ENCODE data around the gene RNF6.
"Not testable (repeated sequence)": the region's sequence is repeated elsewhere in the genome, so short reads cannot be mapped to it uniquely, and the experiment has no call there.

RNF6 gene

DNA sequence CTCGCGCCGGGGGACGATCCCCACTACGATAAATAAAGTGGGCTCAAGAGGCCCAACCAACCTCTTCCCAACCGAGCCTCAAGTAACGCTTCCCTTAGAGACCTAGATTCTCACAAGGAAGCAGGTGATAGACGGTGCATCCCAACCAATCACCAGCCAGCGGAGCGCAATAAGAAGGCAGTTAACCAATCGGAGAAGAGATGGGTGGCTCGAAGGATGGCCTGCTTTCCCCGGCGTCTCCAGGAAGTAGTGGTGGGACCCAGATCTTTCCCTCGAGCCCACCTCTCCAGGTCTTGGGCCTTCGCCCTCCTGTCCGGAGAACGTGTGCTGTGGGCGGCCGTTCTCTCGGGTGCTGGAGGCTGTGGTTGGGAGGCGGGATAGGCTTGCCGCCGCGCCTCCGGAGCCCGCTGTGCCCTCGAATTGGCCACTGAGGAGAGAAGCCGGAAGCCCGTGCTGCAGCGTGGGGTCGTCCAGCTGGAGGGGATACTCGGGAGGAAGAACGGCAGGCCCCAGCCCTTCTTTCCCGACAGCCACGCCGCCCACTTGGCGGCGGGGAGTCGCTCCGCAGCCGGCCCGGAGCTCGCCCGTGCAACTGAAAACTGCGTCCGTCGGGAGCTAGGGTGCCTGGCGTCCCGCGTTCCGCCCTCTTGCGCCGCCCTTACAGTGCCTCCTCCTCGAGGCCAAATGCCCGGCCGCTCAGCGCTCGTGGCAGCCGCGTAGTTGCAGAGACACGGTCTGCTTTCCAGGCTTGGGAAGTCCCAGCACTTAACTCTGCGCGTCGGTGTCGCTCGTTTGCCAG lies at the start of gene RNF6:
RNF6 (minus strand) TSS at position 594 of the 799 bp plus-strand sequence. CDS start 2,665 bp downstream, outside the sequence.
- peak; percentile 91 for DNase-seq

GRCh38 chr13:26270707-26271106 lies 48.6 kb upstream of the RNF6 start:
- no peak for DNase-seq

- no peak for DNase-seq
These were observed 44.2 kb upstream of the RNF6 start for GRCh38 chr13:26266311-26266710.

DNA sequence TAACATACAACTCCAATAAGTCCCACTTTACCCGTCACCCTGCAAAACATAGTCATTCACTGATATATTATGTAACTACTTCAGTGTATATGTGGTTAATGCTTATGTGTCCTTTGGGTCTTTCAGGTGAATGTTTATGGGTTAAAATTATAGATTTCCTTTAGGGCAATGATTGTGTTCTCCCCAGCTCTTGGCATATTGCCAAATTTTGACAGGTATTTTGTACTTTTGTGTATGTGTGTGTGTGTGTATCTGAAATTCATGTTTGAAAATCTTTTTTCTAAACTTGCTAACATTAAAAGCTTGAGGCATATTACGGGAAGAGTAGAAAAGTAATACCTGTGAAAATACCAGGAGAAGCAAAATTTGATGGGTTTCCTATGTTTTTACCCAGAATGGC lies 40.0 kb upstream of the RNF6 start:
- no peak for DNase-seq

DNA sequence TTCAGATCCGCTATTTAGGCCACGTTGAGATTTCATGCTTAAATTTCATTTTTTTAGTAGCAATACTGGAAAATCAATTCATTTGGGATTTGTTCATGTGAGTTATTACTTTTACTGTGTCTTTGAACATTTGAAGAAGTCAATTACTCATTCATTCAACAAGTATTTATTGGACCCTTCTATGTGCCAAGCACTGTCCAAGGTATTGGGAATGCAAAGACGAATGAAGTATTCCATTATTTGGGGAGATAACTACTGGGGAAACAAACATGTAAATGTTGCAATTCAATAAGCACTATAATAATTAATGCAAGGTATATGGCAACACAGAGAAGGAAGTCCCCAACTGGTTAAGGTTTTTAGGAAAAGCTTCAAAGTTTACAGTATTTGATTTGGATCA lies 37.5 kb upstream of the RNF6 start:
- no peak for DNase-seq

- no peak for DNase-seq
These were observed 34.9 kb upstream of the RNF6 start for GRCh38 chr13:26257049-26257448.

DNA sequence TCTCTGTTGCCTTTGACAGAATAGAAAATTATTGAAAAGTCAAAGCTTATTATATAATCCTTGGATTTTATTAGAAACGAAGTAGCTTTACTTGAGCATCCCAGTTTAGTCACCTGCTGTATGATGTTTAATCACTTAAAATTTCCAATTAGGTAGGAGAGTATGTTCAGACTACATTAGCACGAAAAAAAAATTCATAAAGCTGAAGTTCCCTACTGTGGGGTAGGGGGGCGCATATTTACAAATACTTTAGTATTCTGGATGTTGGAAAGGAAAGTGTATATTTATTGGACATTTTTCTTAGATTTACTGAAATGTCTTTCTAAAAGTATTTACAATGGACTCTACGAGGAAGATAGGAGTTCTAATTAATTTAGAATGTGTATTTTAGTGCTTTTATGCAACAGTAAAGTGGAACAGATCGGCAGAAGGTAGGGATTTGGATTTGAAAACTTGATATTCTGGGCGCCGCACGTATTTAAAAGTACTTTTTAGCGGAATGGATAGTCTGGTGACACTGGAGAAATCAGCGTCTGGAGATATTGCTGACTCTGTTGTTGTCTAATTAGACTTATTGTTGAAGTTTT lies 33.7 kb upstream of the RNF6 start:
- DNase-seq, result no peak

GRCh38 chr13:26255115-26255514 lies 33.0 kb upstream of the RNF6 start:
- DNase-seq, result no peak

DNA sequence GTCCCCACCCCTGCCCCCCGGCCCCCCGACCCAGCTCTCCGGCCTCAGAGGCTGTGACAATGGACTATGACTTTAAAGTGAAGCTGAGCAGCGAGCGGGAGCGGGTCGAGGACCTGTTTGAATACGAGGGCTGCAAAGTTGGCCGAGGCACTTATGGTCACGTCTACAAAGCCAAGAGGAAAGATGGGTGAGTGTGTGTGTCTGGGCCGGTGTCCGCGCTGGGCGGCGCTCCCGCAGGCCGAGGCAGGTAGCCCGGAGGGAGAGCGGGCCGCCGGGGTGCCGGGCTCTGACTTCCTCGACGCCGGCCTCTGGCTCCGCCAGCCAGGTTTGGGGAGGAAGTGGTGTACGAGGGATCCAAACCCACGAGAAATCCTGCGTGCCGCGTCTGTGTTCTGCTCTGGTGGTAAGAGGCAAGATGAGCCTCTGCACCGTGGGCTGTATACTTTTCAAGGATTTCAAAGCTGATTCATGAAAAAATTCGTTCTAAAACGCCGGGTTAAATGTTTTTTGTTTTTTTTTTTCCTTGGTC lies 32.5 kb upstream of the RNF6 start:
- no peak for DNase-seq

DNA sequence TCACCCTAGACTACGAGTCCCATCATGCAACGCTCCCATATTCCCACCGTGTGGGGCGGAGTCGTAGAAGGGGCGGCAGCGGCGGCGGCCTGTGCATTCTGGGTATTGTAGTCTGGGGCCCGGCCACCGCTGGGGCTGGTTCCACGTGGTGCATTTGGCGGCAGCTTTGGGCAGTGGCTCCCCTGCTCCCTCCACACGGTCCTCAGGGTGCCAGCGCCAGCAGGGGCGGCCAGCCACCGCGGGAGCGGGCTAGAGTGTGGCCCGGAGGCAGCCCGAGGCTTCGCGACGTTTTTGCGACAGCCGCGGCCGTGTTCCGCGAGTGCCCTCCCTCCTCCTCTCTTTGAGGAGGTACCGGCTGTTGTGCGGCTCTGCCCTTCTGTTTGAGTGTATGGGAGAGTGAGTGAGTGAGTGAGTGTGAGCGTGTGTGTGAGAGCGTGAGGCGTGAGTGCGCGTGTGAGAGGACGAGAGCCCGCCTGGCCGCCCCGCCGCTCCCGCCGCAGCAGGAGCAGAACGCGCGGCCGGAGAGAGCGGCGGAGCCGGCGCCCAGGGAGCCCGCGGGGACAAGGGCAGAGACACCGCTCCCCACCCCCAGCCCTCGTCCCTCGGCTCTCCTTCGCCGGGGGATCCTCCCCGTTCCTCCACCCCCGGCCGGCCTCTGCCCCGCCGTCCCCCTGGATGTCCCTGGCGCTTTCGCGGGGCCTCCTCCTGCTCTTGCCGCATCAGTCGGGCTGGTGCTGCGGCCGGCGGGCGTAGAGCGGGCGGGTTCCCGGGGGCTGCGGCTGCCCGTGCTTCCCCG lies 31.9 kb upstream of the RNF6 start, which contains the start of gene CDK8:
CDK8 (plus strand) TSS at position 343 of the 796 bp plus-strand sequence. CDS start 513 bp downstream, outside the sequence.
- peak; percentile 85 for DNase-seq

GRCh38 chr13:26253262-26253786 lies 31.2 kb upstream of the RNF6 start:
- no peak for DNase-seq

GRCh38 chr13:26252006-26252405 lies 29.9 kb upstream of the RNF6 start:
- not testable (repeated sequence) for DNase-seq

DNA sequence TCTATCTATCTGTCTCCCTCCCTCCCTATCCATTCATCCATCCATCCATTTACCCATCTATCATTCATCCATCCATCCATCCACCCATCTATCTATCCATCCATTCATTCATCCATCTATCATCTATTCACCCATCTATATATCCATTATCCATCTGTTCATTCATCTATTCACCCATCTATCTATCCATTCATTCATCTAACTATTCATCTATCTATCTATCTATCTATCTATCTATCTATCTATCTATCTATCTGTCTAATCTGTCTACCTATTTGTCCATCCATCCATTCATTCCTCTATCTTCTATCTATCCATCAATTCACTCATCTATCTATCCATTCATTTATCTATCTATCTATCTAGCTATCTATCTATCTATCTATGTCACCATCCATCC lies 27.4 kb upstream of the RNF6 start:
- no peak for DNase-seq

DNA sequence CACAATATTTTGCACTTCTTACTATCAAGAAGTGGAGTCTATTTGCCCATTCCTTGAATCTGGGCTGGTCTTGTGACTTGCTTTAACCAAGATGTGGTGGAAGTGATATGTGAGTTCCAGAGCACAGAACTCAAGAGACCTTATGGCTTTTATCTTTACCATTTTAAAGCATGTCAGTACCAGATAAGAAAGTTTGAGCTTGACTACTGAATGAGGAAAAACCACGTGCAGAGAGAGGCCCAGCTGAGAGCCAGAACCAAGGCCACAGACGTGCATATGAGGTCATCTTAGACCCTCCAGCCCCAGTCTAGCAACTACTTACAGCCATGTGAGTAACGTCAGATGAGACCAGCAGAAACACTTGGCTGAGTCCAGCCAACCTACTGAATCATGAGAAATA lies 25.5 kb upstream of the RNF6 start:
- no peak for DNase-seq

GRCh38 chr13:26247011-26247410 lies 24.9 kb upstream of the RNF6 start:
- DNase-seq, result peak; percentile 33

DNA sequence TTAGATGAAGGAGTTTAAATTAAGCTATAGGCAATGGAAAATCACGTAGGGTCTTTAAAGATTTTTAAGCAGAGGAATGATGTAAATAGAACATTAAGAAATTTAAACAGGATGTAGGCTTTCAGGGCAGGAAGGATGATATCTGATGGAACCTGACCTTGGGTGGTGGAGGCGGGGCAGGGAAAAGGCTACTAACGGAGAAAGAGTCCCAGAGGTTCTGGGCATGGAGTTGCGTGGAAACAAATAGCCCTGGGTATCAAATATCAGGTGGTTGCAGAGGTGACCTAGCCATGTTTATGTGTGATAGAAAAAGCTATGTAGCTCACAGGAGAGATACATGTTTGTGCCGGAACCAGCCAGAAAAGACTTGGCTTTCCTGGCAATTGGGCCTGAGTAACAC lies 24.0 kb upstream of the RNF6 start:
- no peak for DNase-seq

GRCh38 chr13:26236296-26236695 lies 14.2 kb upstream of the RNF6 start:
- no peak for DNase-seq

DNA sequence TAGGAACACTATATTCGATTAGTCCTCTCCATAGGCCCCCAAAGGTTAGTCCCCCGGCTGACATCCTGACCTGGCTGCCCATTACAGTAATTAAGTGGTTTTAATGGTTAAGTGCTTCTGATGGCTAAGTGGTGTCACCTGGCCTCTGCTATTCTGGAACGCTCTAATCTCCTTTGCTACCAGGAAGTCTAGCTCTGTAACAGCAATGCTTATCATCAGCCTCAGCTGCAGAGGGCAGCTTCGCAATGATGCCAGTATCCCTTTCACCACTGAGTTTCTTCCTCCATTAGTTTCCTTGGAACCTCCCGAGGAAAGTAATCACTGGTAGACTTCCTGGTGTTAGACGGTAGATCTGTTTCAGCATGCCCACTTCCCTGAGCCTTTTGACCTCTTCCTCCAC lies 8.6 kb upstream of the RNF6 start:
- DNase-seq, result no peak

- no peak for DNase-seq
These were observed 7.0 kb upstream of the RNF6 start for GRCh38 chr13:26229080-26229615.

DNA sequence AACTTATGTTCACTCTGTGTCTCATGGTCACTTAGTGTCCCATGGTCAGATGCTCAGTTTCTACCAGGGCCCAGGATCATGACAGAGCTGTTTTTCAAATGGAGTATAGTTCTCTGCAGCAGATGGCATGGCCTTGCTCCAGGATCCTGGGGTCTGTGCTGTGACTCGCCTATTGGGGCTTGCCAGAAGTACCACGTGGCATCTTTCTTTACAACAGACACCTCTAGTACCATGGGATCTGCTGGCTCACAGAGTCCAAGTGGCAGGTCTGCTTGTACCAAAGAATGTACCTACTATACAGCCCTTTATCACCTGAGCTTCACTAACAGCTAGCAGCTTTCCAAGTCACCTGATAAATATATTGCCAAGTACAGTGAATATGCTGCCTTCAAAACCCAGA lies 6.0 kb upstream of the RNF6 start:
- peak; percentile 77 for DNase-seq

DNA sequence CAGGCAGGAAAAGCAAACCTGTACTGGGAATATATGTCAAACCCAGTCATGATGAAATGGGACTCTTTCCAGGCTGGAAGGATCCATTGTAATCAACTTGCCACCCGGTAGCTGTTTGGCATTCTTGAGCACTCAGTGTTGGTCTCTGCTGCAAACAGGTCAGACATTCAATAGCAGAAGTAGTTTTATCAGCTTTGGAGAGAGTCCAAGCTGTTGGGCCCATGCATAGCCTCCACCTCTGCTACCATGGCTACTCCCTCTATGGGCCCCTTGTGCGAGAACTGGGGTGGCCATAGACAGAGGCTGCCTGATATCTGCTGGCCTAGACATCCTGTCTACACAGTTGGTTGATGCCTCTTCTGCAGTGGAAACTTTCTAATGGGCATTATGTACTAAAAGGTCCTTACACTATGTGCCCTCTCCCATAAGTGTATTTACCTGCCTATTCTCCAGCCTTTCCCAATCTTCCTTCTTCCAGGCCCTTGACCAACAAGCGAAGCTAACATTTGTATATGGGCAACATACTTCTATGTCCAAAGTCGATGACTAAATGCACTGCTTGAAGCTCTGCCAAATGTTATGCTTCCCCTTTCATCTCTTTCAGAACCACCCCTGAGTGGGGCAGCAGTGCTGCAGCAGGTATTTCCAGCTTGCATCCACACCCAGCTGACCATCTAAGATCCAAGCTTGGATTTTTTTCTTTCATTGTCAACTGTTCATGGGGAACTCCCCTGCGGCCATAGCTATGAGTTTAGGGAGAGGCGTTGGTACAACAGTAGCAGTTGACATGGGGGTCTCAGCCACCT lies 5.3 kb upstream of the RNF6 start:
- DNase-seq, result no peak

Measured in NCI-H1694 (cell line).